BLaER1 treated with 17β-estradiol and CSF1 and Interleukin-3, amounts not matched to agents 10 nM and 100 nM (cell line): ENCODE data around the gene PTPRN2.
"Not testable (repeated sequence)": the region's sequence is repeated elsewhere in the genome, so short reads cannot be mapped to it uniquely, and the experiment has no call there.

Experiments
- H3K27ac ChIP-seq, 11 experiments: shearing (Covaris generic); formaldehyde crosslinking; 2 replicates each; pipeline ENCODE4 v1.8.1; 2022
- H3K27me3 ChIP-seq, 11 experiments: shearing (Covaris generic); formaldehyde crosslinking; 2 replicates each; pipeline ENCODE4 v1.8.1; 2022
- H3K36me3 ChIP-seq, 11 experiments: shearing (Covaris generic); formaldehyde crosslinking; 2 replicates each; pipeline ENCODE4 v1.8.1; 2022
- H3K4me1 ChIP-seq, 10 experiments: shearing (Covaris generic); formaldehyde crosslinking; 2 replicates each; pipeline ENCODE4 v1.8.1; 2022
- H3K4me2 ChIP-seq, 11 experiments: shearing (Covaris generic); formaldehyde crosslinking; 2 replicates each; pipeline ENCODE4 v1.8.1; 2022
- H3K4me3 ChIP-seq, 10 experiments: shearing (Covaris generic); formaldehyde crosslinking; 2 replicates each; pipeline ENCODE4 v1.8.1; 2022
- H3K9ac ChIP-seq, 11 experiments: shearing (Covaris generic); formaldehyde crosslinking; 2 replicates each; pipeline ENCODE4 v1.8.1; 2022
- H3K9me3 ChIP-seq, 11 experiments: shearing (Covaris generic); formaldehyde crosslinking; replicated peaks in 1 of 11; 2 replicates each; pipeline ENCODE4 v1.8.1; 2022
- H4K20me1 ChIP-seq, 11 experiments: shearing (Covaris generic); formaldehyde crosslinking; 2 replicates each; pipeline ENCODE4 v1.8.1; 2022
- Cebpa-rat ChIP-seq, 11 experiments: shearing (Covaris generic); IDR thresholded peaks; 2 replicates each; pipeline ENCODE4 v1.8.1; 2022

Gene PTPRN2

DNA sequence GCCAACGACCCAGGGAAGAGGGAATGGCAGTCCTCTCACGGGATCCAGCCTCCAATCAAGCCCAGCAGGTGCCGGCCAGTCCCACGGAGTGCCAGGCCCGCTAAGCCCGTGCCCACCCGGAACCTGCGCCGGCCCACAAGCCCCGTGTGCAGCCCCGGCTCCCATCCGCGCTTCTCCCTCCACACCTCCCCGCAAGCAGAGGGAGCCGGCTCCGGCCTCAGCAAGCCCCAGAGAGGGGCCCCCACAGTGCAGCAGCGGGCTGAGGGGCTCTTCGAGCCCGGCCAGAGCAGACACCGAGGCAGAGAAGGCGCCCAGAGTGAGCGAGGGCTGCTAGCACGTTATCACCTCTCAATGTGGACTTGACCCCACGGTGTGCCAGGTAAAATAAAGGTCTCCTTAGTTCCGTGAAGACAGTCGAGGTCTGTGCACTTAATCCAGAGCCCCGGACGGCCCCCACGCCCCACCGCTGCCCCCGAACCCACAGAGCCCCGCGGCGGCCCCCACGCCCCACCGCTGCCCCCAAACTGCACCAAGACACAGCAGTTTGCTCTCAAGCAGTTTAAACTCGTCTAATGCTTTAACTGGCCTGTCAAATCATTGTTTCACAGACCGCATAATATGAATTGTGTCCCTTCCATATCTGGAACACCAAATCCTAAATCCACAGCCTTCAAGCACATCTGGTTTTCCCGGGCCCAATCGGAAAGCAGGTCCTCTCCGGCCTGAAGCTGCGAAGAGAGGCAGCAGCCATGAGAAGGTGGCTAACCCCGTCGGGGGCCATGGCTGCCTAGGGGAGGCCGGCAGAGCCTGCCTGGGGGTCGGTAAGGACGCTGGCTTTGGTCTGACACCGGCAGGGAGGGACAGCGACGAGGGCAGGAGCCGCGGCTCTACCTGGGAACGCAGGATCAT is 307.8 kb downstream of the PTPRN2 start:
- 0 out of 20 replicates have a peak, but pooled peaks cover 0 to 4% (median 0%) of the 10 kb centered on the region in 10 experiments for H3K4me1 ChIP-seq
- no peak for TF ChIP-seq Cebpa-rat (IDR thresholded peaks at IDR 0.05)

DNA sequence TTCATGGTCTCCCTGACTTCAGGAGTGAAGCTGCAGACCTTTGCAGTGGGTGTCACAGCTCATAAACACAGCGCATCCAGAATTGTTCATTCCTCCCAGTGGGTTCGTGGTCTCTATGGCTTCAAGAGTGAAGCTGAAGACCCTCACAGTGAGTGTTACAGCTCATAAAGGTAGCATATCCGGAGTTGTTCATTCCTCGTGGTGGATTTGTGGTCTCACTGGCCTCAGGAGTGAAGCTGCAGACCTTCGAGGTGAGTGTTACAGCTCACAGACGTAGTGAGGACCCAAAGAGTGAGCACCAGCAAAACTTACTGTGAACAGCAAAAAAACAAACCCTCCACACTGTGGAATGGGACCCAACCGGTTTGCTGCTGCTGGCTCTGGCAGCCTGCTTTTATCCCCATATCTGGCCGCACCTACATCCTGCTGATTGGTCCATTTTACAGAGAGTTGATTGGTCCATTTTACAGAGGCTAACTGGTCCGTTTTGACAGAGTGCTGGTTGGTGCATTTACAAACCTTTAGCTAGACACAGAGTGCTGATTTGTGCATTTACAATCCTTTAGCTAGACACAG is 308.8 kb downstream of the PTPRN2 start:
- Histone ChIP-seq H3K27ac (no peak overlapping the region), H3K9ac (no peak overlapping the region), H3K36me3 (no peaks in the 10 kb centered on the region), H4K20me1 (no peaks in the 10 kb centered on the region), H3K9me3 (peaks cover 0 to 4% (median 0%) of the 10 kb centered on the region in 11 experiments; a peak in 3 of 22 replicates), H3K4me2 (no peak overlapping the region), H3K4me1 (0 out of 20 replicates have a peak, but pooled peaks cover 0 to 4% (median 0%) of the 10 kb centered on the region in 10 experiments), H3K4me3 (no peak overlapping the region), H3K27me3 (no peaks in the 10 kb centered on the region)
- no peak for TF ChIP-seq Cebpa-rat (IDR thresholded peaks at IDR 0.05)

More for the DNA sequence above, 307.8 kb downstream of the PTPRN2 start:
- Histone ChIP-seq H3K9me3 (no peaks in the 10 kb centered on the region), H3K27ac (no peak overlapping the region), H3K9ac (no peak overlapping the region), H3K36me3 (no peaks in the 10 kb centered on the region), H3K4me2 (no peak overlapping the region), H4K20me1 (no peaks in the 10 kb centered on the region), H3K4me3 (no peak overlapping the region), H3K27me3 (no peaks in the 10 kb centered on the region)

DNA sequence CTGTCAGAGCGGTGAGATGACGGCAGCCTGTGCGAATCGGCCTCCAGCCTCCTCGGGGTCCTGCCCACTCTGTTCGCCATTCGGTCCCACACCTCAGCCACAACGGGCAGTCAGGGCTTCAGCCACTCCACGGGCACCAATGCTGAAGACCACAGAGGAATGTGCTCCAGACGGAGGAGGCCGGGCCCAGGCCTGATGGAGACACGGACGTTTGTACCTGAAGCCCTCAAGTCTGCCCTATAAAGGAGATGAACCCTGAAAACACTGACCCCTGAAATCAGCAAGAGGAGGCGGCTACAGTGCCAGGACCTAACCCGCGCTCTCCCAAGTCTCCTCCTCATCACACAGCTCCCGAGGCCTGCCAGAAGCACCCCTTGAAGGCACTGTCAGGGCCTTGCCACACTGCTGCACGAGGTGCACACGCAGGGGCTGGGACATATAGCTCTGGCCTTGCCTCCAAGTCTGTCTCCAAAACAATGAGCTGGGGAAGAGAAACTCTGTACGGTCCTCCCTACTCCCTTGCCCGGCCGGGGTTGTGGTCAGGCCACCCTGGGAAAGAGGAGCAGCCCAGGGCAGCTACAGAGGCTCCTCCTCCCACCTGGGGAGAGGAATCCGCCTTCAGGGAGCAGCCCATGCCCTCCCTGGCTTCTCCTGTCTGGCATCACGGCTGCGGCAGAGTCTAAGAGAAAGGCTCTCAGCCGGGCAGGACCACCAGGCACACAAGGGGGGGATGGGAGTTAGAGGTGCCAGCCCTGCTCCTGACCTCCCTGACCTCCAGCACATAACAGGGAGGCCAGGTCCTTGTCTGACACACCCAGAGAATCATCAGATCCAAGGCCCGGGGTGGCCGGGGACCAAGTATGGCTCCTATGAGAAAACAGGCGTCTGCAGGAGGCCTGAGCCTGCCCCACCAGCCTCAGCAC is 310.1 kb downstream of the PTPRN2 start:
- Histone ChIP-seq H4K20me1 (no peaks in the 10 kb centered on the region), H3K27me3 (no peaks in the 10 kb centered on the region), H3K36me3 (no peaks in the 10 kb centered on the region), H3K4me3 (no peak overlapping the region), H3K4me2 (no peak overlapping the region), H3K9me3 (peaks cover 0 to 6% (median 0%) of the 10 kb centered on the region in 11 experiments; a peak in 3 of 22 replicates), H3K4me1 (0 out of 20 replicates have a peak, but pooled peaks cover 0 to 4% (median 0%) of the 10 kb centered on the region in 10 experiments), H3K9ac (no peak overlapping the region), H3K27ac (no peak overlapping the region)
- TF ChIP-seq Cebpa-rat (IDR thresholded peaks at IDR 0.05), result no peak

DNA sequence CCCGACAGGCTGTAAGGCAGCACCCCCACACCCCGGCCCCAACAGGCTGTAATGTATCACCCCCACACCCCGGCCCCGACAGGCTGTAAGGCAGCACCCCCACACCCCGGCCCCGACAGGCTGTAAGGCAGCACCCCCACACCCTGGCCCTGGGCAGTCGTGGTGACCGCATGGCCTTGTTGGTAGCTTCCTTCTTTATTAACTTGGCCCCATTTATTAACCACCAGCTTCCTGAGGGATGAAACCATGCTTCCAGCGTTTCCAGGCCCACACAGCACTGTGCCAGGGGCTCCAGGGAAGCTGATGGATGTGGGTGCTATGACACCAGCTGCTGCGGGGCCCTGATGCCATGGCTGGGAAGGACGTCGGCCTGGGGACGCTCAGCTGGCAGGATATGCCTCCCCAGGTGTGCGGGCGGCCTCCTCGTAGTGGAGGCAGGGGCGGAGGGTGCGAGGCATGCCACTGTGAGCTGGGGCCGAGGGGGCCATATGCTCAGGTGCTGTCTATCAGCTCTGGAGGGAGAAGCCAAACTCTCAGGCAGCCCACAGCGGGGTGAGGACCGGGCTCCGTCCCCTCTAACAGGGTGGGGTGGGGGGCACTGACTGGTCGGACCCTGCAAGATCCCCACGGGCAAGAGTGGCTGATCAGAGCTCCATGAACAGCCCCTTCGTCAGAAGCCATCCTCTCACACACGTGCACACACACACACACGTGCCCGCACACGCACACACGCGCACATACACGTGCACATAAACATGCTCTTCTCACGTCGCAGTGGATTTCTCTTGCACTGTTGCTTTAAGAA is 311.0 kb downstream of the PTPRN2 start:
- H3K27me3 ChIP-seq, result no peaks in the 10 kb centered on the region
- no peak overlapping the region for H3K4me2 ChIP-seq
- no peak overlapping the region for H3K4me3 ChIP-seq
- H3K9me3 ChIP-seq, result peaks cover 0 to 6% (median 0%) of the 10 kb centered on the region in 11 experiments; a peak in 3 of 22 replicates
- H3K36me3 ChIP-seq, result no peaks in the 10 kb centered on the region
- no peaks in the 10 kb centered on the region for H4K20me1 ChIP-seq
- no peak for TF ChIP-seq Cebpa-rat (IDR thresholded peaks at IDR 0.05)
- no peak overlapping the region for H3K9ac ChIP-seq
- 0 out of 20 replicates have a peak, but pooled peaks cover 0 to 4% (median 0%) of the 10 kb centered on the region in 10 experiments for H3K4me1 ChIP-seq
- no peak overlapping the region for H3K27ac ChIP-seq

DNA sequence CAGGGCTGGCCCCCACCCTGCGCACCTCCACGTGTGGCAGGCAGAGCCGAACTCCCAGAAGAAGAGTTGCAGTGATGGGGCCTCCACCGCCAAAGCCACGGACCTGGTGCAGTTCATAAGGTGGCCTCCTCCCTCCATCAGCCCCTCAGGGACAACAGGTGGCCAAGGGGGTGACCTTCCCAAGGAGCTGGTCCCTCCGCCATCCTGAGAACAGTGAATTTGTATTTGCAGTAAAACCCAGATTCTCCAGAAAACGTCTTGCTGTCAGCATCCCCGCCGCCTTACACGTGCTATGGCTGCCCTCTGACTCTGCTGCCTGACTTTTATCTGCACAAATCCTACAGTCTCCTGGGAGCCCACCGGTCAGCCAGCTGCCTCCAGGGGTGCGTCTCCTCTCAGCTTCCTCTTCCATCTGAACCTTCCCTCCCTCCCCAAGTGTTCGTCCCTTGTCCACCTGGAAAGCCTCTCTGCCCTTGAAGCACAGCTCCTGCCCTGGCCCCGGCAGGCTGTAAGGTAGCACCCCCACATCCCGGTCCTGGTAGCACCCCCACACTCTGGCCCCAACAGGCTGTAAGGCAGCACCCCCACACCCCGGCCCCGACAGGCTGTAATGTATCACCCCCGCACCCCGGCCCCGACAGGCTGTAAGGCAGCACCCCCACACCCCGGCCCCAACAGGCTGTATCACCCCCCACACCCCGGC is 311.8 kb downstream of the PTPRN2 start:
- Histone ChIP-seq H4K20me1 (no peaks in the 10 kb centered on the region), H3K9me3 (peaks cover 0 to 6% (median 0%) of the 10 kb centered on the region in 11 experiments; a peak in 3 of 22 replicates), H3K27me3 (no peaks in the 10 kb centered on the region), H3K9ac (no peak overlapping the region), H3K27ac (no peak overlapping the region), H3K4me3 (no peak overlapping the region), H3K4me1 (0 out of 20 replicates have a peak, but pooled peaks cover 0 to 4% (median 0%) of the 10 kb centered on the region in 10 experiments), H3K4me2 (no peak overlapping the region), H3K36me3 (no peaks in the 10 kb centered on the region)
- no peak for TF ChIP-seq Cebpa-rat (IDR thresholded peaks at IDR 0.05)

DNA sequence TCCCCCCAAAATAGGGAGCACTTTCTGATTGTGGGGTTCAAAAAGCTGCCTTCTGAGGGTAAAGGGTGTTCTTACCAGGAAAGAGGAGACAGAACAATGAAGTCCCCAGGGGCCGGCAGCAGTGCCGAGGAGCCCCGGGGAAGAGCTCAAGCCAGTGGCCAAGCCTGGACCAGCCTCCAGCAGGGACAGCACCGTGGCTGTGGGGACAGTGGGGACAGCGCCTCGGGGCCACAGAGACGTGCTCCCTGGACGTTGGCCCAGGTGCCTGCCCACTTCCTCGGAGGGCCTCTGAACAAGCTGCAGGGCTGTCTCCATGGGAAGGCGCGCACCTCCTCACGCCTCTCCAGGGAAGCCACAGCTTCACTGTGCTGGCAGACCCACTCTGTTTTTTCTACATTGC is 312.6 kb downstream of the PTPRN2 start:
- TF ChIP-seq Cebpa-rat (IDR thresholded peaks at IDR 0.05), result no peak
- Histone ChIP-seq H3K27ac (no peak overlapping the region), H3K4me3 (no peak overlapping the region), H3K4me1 (0 out of 20 replicates have a peak, but pooled peaks cover 0 to 4% (median 0%) of the 10 kb centered on the region in 10 experiments), H3K27me3 (no peaks in the 10 kb centered on the region), H3K9me3 (peaks cover 0 to 6% (median 0%) of the 10 kb centered on the region in 11 experiments; a peak in 3 of 22 replicates), H3K4me2 (no peak overlapping the region), H4K20me1 (peaks cover 0 to 4% (median 0%) of the 10 kb centered on the region in 11 experiments; a peak in 2 of 22 replicates), H3K9ac (no peak overlapping the region), H3K36me3 (no peaks in the 10 kb centered on the region)

DNA sequence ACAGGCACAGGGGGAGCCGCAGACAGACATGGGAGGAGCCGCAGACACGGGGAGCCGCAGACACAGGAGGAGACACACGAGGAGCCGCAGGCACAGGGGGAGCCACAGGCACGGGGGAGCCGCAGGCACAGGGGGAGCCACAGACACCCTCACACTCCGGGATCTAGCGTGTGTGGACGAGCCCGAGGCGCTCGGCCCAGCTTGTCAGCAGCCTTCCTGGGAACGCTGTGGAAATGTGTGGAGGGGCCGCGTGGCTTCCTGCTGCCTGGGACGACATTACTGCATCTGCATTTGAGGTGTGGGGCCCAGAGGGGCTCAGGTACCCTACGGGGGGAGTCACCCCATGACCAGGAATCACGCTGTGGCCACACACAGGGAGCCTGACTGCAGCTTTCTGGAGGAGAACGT is 313.2 kb downstream of the PTPRN2 start:
- Histone ChIP-seq H3K4me2 (no peak overlapping the region), H3K27me3 (no peaks in the 10 kb centered on the region), H3K27ac (no peak overlapping the region), H3K4me1 (0 out of 20 replicates have a peak, but pooled peaks cover 0 to 4% (median 0%) of the 10 kb centered on the region in 10 experiments), H3K9me3 (peaks cover 0 to 6% (median 0%) of the 10 kb centered on the region in 11 experiments; a peak in 3 of 22 replicates), H3K9ac (no peak overlapping the region), H3K36me3 (no peaks in the 10 kb centered on the region), H3K4me3 (no peak overlapping the region), H4K20me1 (peaks cover 0 to 6% (median 0%) of the 10 kb centered on the region in 11 experiments; a peak in 2 of 22 replicates)
- no peak for TF ChIP-seq Cebpa-rat (IDR thresholded peaks at IDR 0.05)

DNA sequence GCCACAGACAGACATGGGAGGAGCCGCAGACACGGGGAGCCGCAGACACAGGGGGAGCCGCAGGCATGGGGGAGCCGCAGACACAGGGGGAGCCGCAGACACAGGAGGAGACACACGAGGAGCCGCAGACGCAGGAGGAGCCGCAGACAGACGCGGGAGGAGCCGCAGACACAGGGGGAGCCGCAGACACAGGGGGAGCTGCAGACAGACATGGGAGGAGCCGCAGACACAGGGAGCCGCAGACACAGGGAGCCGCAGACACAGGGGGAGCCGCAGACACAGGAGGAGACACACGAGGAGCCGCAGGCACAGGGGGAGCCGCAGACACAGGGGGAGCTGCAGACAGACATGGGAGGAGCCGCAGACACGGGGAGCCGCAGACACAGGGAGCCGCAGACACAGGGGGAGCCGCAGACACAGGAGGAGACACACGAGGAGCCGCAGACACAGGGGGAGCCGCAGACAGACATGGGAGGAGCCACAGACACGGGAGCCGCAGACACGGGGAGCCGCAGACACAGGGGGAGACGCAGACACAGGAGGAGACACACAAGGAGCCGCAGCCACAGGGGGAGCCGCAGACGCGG is 313.8 kb downstream of the PTPRN2 start:
- not testable (repeated sequence) for H3K36me3 ChIP-seq, H3K4me1 ChIP-seq, H3K9ac ChIP-seq, H3K4me3 ChIP-seq, H3K4me2 ChIP-seq, H4K20me1 ChIP-seq, H3K9me3 ChIP-seq, H3K27me3 ChIP-seq, H3K27ac ChIP-seq
